ENCODE measurements around the gene ANP32E.

GRCh38 chr1:150237746-150238145 is 1.8 kb upstream of the ANP32E start:
- no peak for TF ChIP-seq CTCF (IDR thresholded peaks at IDR 0.05; ENCODE audit: insufficient read depth, low read length)
- TF ChIP-seq POLR2AphosphoS5 (IDR thresholded peaks at IDR 0.05; ENCODE audit: low read depth) = no peak
- TF ChIP-seq GABPA (IDR thresholded peaks at IDR 0.05; ENCODE audit: low read depth) = no peak
- TF ChIP-seq, protein P1, sequence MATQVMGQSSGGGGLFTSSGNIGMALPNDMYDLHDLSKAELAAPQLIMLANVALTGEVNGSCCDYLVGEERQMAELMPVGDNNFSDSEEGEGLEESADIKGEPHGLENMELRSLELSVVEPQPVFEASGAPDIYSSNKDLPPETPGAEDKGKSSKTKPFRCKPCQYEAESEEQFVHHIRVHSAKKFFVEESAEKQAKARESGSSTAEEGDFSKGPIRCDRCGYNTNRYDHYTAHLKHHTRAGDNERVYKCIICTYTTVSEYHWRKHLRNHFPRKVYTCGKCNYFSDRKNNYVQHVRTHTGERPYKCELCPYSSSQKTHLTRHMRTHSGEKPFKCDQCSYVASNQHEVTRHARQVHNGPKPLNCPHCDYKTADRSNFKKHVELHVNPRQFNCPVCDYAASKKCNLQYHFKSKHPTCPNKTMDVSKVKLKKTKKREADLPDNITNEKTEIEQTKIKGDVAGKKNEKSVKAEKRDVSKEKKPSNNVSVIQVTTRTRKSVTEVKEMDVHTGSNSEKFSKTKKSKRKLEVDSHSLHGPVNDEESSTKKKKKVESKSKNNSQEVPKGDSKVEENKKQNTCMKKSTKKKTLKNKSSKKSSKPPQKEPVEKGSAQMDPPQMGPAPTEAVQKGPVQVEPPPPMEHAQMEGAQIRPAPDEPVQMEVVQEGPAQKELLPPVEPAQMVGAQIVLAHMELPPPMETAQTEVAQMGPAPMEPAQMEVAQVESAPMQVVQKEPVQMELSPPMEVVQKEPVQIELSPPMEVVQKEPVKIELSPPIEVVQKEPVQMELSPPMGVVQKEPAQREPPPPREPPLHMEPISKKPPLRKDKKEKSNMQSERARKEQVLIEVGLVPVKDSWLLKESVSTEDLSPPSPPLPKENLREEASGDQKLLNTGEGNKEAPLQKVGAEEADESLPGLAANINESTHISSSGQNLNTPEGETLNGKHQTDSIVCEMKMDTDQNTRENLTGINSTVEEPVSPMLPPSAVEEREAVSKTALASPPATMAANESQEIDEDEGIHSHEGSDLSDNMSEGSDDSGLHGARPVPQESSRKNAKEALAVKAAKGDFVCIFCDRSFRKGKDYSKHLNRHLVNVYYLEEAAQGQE (IDR thresholded peaks at IDR 0.05; ENCODE audit: insufficient replicate concordance, low read depth) = no peak
- no peak for TF ChIP-seq SPI1 (IDR thresholded peaks at IDR 0.05; ENCODE audit: borderline replicate concordance, low read depth)
